GM10266 (cell line): ENCODE measurements around the gene CDC42BPB.

ENCODE experiments used
- DNase-seq: peaks from one replicate; pipeline ENCODE4 v3.0.0; 2012; ENCODE audit errors: extremely low spot score
- CTCF ChIP-seq: IDR thresholded peaks from 2 replicates; pipeline ENCODE4 v1.5.1; 2012; ENCODE audit warnings: mild to moderate bottlenecking, low read depth; ENCODE audit not compliant: control insufficient read depth, insufficient read depth; ENCODE audit errors: missing control alignments

The CDC42BPB gene

GRCh38 chr14:103006991-103007520 lies 50.3 kb downstream of the CDC42BPB start:
- TF ChIP-seq CTCF = no peak
- DNase-seq = no peak

GRCh38 chr14:103006106-103006505 lies 51.2 kb downstream of the CDC42BPB start:
- TF ChIP-seq CTCF = no peak
- DNase-seq = no peak

- TF ChIP-seq CTCF = no peak
- DNase-seq = no peak
Observed at GRCh38 chr14:103003850-103004249, 53.5 kb downstream of the CDC42BPB start.

- no peak for DNase-seq
- TF ChIP-seq CTCF = no peak
Observed at GRCh38 chr14:103003351-103003615, 54.1 kb downstream of the CDC42BPB start.

GRCh38 chr14:103002578-103003350 lies 54.6 kb downstream of the CDC42BPB start:
- no peak for DNase-seq
- no peak for TF ChIP-seq CTCF

GRCh38 chr14:103001651-103002396 lies 55.5 kb downstream of the CDC42BPB start:
- no peak for DNase-seq
- no peak for TF ChIP-seq CTCF

GRCh38 chr14:103001226-103001625 lies 56.1 kb downstream of the CDC42BPB start:
- no peak for TF ChIP-seq CTCF

More at GRCh38 chr14:103001226-103001625, 56.1 kb downstream of the CDC42BPB start:
- no peak for DNase-seq
